ENCODE measurements around the gene LY6G5C.

DNA sequence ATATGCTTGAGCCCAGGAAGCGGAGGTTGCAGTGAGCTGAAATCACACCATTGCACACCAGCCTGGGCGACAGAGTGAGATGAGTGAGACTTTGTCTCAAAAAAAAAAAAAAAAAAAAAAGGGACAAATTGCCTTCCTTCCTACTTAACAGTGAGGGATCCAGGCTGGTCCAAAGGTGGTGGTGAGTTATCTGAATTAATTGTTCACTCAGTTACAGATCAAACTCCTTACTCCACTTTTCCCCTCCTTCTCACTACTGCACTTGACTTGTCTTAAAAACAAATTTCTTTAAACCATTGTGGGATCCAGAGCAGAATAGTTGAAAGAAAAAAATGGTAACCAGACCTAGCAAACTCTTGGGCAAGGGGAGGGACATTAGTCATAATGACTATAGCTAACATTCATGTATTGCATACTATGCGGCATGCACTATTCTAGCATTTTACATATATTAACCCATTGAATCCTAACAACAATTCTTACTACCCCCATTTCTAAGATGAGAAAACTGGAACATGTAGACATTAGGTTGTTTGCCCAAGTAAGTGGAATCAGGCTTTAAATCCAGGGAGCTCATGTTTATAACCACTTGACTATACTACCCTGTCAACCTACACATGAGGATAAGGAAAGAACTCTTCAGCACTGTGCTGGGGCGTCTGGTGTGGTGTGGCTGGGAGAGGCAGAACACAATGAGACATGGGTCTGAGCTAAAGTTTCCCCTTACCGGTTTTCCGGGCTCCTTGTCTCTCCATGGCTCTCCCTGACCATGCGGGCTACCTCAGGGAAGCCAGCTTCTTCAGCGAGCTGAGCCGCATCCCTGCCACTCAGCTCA, 17.5 kb downstream of the LY6G5C start:
- TF ChIP-seq, protein P1, sequence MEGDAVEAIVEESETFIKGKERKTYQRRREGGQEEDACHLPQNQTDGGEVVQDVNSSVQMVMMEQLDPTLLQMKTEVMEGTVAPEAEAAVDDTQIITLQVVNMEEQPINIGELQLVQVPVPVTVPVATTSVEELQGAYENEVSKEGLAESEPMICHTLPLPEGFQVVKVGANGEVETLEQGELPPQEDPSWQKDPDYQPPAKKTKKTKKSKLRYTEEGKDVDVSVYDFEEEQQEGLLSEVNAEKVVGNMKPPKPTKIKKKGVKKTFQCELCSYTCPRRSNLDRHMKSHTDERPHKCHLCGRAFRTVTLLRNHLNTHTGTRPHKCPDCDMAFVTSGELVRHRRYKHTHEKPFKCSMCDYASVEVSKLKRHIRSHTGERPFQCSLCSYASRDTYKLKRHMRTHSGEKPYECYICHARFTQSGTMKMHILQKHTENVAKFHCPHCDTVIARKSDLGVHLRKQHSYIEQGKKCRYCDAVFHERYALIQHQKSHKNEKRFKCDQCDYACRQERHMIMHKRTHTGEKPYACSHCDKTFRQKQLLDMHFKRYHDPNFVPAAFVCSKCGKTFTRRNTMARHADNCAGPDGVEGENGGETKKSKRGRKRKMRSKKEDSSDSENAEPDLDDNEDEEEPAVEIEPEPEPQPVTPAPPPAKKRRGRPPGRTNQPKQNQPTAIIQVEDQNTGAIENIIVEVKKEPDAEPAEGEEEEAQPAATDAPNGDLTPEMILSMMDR (IDR thresholded peaks at IDR 0.05; ENCODE audit: insufficient read depth, low read depth, low read length), result no peak
- no peak for TF ChIP-seq EZH2 (IDR thresholded peaks at IDR 0.05; ENCODE audit: insufficient read depth, low read length)
